ENCODE data around the gene COX7A2L. TPM values are rescaled to one million over a fixed set of nuclear protein-coding genes. Genes with fewer than 3 reads are reported as not detected.

COX7A2L gene
- total RNA-seq, 1 donor from 2014 or later: 95.5 TPM

DNA sequence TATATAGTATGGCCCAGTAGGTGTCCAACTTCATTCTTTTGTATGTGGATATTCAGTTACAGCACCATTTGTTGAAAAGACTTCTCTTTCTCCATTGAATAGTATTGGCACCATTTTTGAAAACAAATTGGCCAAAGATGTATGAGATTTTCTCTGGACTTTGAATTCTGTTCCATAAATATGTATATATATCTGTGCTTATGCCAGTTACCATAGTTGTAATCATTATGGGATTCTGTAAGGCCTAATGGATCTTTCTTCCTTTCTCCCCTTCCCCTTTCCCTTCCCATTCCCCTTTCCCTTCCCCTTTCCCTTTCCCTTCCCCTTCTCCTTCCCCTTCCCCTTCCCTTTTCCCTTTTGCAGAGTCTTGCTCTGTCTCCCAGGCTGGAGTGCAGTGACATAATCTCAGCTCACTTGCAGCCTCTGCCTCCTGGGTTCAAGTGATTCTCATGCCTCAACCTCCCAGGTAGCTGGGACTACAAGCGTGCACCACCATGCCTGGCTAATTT, 51.0 kb downstream of the COX7A2L start:
- Mint-ChIP-seq H3K27ac (no peak overlapping the region), H3K27me3 (no peaks in the 10 kb centered on the region), H3K36me3 (peaks cover 27% of the 10 kb centered on the region), H3K9me3 (no peaks in the 10 kb centered on the region), H3K4me1 (ENCODE audit: unreplicated experiment) (no peaks in the 10 kb centered on the region), H3K4me3 (no peak overlapping the region)
- DNase-seq (ENCODE audit: extremely low spot score, unreplicated experiment): no peak
- TF ChIP-seq, protein P1, sequence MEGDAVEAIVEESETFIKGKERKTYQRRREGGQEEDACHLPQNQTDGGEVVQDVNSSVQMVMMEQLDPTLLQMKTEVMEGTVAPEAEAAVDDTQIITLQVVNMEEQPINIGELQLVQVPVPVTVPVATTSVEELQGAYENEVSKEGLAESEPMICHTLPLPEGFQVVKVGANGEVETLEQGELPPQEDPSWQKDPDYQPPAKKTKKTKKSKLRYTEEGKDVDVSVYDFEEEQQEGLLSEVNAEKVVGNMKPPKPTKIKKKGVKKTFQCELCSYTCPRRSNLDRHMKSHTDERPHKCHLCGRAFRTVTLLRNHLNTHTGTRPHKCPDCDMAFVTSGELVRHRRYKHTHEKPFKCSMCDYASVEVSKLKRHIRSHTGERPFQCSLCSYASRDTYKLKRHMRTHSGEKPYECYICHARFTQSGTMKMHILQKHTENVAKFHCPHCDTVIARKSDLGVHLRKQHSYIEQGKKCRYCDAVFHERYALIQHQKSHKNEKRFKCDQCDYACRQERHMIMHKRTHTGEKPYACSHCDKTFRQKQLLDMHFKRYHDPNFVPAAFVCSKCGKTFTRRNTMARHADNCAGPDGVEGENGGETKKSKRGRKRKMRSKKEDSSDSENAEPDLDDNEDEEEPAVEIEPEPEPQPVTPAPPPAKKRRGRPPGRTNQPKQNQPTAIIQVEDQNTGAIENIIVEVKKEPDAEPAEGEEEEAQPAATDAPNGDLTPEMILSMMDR (conservative IDR thresholded peaks at IDR 0.05): no peak

DNA sequence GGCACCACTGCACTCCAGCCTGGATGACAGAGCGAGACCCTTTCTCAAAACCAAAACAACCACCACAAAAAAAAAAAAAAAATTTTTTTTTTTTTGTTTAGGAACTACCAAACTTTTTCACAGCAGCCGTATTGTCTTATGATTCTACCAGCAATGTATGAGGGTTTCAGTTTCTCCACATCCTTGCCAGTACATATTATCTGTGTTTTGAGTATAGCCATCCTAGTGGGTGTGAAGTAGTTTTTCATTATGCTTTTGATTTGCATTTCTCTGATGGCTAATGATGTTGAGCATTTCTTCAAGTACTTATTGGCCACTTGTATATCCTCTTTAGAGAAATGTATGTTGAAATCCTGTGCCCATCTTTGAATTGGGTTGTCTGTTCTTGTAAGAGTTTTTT, 51.7 kb downstream of the COX7A2L start:
- Mint-ChIP-seq H3K27ac (no peak overlapping the region), H3K27me3 (no peaks in the 10 kb centered on the region), H3K36me3 (peaks cover 25% of the 10 kb centered on the region), H3K4me3 (no peak overlapping the region), H3K4me1 (ENCODE audit: unreplicated experiment) (no peaks in the 10 kb centered on the region), H3K9me3 (no peaks in the 10 kb centered on the region)
- TF ChIP-seq, protein P1 (conservative IDR thresholded peaks at IDR 0.05): no peak
- DNase-seq (ENCODE audit: extremely low spot score, unreplicated experiment): no peak

DNA sequence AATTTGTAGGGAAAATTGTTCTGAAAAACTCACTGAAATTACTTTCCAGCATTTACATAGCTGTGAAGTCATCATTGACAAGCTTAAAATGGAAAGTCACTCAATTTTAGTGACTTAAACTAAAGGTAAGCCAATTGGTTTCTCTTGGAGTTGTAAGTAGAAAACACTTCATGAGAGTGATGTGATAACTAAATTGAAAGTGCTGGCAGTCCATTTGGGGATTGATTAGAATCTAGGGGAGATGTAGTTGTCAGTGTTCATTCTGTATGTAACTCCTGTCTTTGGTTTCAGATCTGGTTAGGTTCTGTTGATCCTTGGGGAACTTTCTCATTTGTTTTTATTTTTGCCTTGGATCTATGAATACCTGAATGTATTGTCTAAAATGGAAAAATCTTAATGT, 53.8 kb downstream of the COX7A2L start:
- H3K4me1 Mint-ChIP-seq (ENCODE audit: unreplicated experiment): no peaks in the 10 kb centered on the region
- peaks cover 37% of the 10 kb centered on the region for H3K36me3 Mint-ChIP-seq
- TF ChIP-seq, protein P1 (conservative IDR thresholded peaks at IDR 0.05): no peak
- no peaks in the 10 kb centered on the region for H3K27me3 Mint-ChIP-seq
- no peak overlapping the region for H3K27ac Mint-ChIP-seq
- H3K4me3 Mint-ChIP-seq: no peak overlapping the region
- no peaks in the 10 kb centered on the region for H3K9me3 Mint-ChIP-seq
- no peak for DNase-seq (ENCODE audit: extremely low spot score, unreplicated experiment)

DNA sequence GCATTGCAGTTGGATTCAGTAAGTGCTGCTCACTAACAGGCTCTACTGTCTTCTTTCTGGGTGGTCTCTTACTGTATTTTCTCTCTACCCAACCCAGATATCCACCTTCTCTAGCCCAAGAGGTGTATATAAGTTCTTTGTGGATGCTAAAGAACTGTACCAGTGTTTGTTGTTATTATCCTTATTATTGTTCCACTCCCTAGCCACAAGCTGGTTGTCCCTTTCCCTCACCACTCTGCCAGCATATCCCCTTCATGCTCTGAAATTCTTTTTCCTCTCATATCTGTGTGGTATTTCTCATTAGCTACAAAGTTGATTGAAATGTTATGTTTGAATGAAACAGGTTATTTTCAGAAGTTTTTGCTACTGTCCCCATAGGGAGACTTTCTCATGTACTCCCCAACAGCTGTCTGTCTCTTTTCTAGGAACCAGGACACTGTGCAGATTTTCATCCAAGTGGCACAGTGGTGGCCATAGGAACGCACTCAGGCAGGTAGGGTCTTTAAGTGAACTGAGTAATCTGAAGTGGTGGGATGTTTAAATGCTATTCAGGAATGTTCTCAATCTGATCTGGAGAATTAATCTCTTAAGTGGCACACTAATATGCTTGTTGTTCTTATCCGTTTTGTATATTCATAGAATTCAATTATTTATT, 56.8 kb downstream of the COX7A2L start:
- H3K4me3 Mint-ChIP-seq: no peak overlapping the region
- no peaks in the 10 kb centered on the region for H3K27me3 Mint-ChIP-seq
- no peak for DNase-seq (ENCODE audit: extremely low spot score, unreplicated experiment)
- no peaks in the 10 kb centered on the region for H3K4me1 Mint-ChIP-seq (ENCODE audit: unreplicated experiment)
- no peaks in the 10 kb centered on the region for H3K9me3 Mint-ChIP-seq
- H3K27ac Mint-ChIP-seq: no peak overlapping the region
- TF ChIP-seq, protein P1 (conservative IDR thresholded peaks at IDR 0.05): no peak
- peaks cover 36% of the 10 kb centered on the region for H3K36me3 Mint-ChIP-seq

DNA sequence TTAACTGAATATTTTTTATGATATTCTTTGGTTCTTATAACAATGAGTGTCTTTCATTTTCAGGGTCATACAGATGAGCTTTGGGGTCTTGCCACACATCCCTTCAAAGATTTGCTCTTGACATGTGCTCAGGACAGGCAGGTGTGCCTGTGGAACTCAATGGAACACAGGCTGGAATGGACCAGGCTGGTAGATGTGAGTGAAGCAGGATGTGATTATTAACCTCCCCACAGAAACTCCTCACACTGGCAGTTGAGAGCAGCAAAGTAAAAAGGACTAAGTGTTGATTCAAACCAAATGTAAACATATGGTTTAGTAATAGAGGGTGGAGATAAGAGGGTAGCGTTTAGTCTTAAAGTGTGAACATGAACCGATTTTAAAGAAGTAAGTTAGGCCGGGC, 57.8 kb downstream of the COX7A2L start:
- DNase-seq (ENCODE audit: extremely low spot score, unreplicated experiment): no peak
- Mint-ChIP-seq H3K9me3 (no peaks in the 10 kb centered on the region), H3K27ac (no peak overlapping the region), H3K4me1 (ENCODE audit: unreplicated experiment) (no peaks in the 10 kb centered on the region), H3K36me3 (peaks cover 38% of the 10 kb centered on the region), H3K27me3 (no peaks in the 10 kb centered on the region), H3K4me3 (no peak overlapping the region)
- TF ChIP-seq, protein P1 (conservative IDR thresholded peaks at IDR 0.05): no peak

Data from type B pancreatic cell (in vitro differentiated cells).